ENCODE measurements around the gene ELMOD3. TPM values are rescaled to one million over a fixed set of nuclear protein-coding genes. Genes with fewer than 3 reads are reported as not detected.

Gene ELMOD3
- polyA plus RNA-seq, 2 of the 4 experiments (the other 2 are of a cell fraction), result 17.8 to 29.9 TPM

DNA sequence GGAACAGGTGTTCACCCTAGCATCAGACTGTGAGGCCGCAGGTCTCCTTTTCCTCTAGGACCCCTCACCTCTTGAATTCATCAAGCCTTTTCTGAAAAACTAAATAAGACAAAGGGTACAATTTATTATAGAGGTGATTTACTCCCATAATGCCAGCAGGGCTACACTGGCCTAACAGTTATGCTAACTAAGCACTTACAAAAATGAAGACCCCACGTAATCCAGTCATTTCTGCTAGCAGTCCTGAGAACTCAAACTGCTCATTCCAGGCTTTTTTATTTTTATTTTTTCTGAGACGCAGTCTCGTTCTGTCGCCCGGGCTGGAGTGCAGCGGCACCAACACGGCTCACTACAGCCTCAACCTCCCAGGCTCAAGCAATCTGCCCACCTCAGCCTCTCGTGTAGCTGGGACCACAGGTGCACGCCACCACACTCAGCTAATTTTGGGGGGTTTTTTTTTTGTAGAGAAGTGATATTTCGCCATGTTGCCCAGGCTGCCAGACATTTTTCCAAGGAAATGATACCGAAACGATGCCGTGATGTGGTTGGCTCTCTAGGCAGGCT is 41.4 kb downstream of the ELMOD3 start:
- Histone ChIP-seq H3K27ac (no peak overlapping the region), H3K4me2 (no peak overlapping the region), H3K4me1 (peaks cover 6% of the 10 kb centered on the region; the same call in 2 of the 3 replicates), H3K9me3 (no peaks in the 10 kb centered on the region), H3K4me3 (no peak overlapping the region)
- ChIA-PET POLR2A (no interaction called here), CTCF (interaction anchor here (0.6 to 2.2 kb wide), 3 partner anchors 23 to 156 kb away, joined by 3 to 7 read pairs (median 5); no protein-coding TSS in a partner anchor)
- ATAC-seq (no peak), FAIRE-seq (no peak), DNase-seq (ENCODE audit: low read depth in 1 of 2, low spot score in 1 of 2) (no peak)
- TF ChIP-seq ZNF302 (CRISPR knock-in tag; IDR thresholded peaks at IDR 0.05) (no peak), CHD4 (IDR thresholded peaks at IDR 0.05; ENCODE audit: borderline replicate concordance) (no peak), TFCP2L1 (CRISPR knock-in tag; IDR thresholded peaks at IDR 0.05) (no peak), HOXA7 (CRISPR knock-in tag; IDR thresholded peaks at IDR 0.05) (no peak), MYC (IDR thresholded peaks at IDR 0.05; ENCODE audit: borderline replicate concordance, low read length) (no peak), EHF (CRISPR knock-in tag; IDR thresholded peaks at IDR 0.05) (no peak), CEBPB (IDR thresholded peaks at IDR 0.05) (no peak), MAFK (IDR thresholded peaks at IDR 0.05; ENCODE audit: partially characterized antibody) (no peak), KDM1A (IDR thresholded peaks at IDR 0.05; ENCODE audit: low read depth) (no peak)
- TF ChIP-seq, protein P1, sequence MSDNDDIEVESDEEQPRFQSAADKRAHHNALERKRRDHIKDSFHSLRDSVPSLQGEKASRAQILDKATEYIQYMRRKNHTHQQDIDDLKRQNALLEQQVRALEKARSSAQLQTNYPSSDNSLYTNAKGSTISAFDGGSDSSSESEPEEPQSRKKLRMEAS (IDR thresholded peaks at IDR 0.05), result no peak
- TF ChIP-seq, protein P2, sequence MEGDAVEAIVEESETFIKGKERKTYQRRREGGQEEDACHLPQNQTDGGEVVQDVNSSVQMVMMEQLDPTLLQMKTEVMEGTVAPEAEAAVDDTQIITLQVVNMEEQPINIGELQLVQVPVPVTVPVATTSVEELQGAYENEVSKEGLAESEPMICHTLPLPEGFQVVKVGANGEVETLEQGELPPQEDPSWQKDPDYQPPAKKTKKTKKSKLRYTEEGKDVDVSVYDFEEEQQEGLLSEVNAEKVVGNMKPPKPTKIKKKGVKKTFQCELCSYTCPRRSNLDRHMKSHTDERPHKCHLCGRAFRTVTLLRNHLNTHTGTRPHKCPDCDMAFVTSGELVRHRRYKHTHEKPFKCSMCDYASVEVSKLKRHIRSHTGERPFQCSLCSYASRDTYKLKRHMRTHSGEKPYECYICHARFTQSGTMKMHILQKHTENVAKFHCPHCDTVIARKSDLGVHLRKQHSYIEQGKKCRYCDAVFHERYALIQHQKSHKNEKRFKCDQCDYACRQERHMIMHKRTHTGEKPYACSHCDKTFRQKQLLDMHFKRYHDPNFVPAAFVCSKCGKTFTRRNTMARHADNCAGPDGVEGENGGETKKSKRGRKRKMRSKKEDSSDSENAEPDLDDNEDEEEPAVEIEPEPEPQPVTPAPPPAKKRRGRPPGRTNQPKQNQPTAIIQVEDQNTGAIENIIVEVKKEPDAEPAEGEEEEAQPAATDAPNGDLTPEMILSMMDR (IDR thresholded peaks at IDR 0.05), result no peak
- 91% methylated on average over 14 of the region's 14 CpGs for WGBS (ENCODE audit: missing lambda C conversion rate)

DNA sequence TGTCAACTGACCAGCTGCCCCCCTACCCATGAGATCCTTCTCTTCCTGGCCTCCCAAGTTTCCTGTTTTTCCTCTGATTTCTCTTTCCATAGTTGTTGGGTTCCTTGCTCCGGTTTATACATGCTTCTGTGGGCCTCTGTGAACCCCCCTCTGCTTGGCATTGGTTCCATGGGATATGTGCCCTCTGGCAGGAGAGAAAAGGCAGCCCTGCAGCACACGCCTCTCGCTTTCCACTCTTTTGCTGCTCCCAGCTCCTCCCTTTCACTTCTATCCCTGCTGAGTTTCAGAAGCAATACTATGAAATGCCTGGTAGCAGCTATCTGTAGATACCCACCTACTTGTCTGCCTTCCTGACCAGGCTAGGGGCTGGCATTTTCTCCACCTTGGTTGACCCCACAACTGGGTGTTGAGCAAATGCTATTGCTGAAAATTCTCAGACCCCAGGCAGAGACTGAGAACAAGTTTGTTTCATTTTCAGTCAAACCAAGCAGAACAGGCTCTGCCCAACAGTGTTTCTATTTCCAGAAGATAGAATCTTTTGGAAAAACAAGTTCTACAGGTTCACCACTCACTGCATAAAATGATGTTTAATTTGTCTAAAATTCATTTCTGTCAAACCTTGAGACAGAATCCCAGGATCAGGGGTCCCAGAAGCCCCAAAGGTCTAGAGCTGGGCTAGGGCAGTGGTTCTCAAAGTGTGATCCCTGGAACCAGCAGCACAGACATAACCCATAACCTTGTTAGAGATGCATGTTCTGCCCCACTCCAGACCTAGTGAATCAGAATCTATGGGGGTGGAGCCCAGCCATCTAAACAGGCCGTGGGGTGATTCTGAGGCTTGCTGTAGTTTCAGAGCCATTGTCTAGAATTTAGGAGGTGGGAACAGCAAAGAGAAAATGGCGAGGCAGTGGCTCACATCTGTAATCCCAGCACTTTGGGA is 42.2 kb downstream of the ELMOD3 start:
- H3K4me1 ChIP-seq, result peaks cover 6% of the 10 kb centered on the region; the same call in 2 of the 3 replicates
- CTCF ChIA-PET, result interaction anchor here (0.6 to 2.2 kb wide), 3 partner anchors 22 to 155 kb away, joined by 3 to 7 read pairs (median 5); no protein-coding TSS in a partner anchor

More for the DNA sequence above, 42.2 kb downstream of the ELMOD3 start:
- FAIRE-seq (no peak), ATAC-seq (no peak), DNase-seq (ENCODE audit: low read depth in 1 of 2, low spot score in 1 of 2) (no peak)
- POLR2A ChIA-PET, result no interaction called here
- TF ChIP-seq BHLHE40 (IDR thresholded peaks at IDR 0.05; ENCODE audit: low read depth, low read length) (no peak), JUN (IDR thresholded peaks at IDR 0.05) (no peak), TFCP2L1 (CRISPR knock-in tag; IDR thresholded peaks at IDR 0.05) (no peak), HDAC2 (IDR thresholded peaks at IDR 0.05) (no peak), NPAS2 (CRISPR knock-in tag; IDR thresholded peaks at IDR 0.05; ENCODE audit: borderline replicate concordance) (no peak), TP53 (CRISPR knock-in tag; IDR thresholded peaks at IDR 0.05) (no peak), MYC (IDR thresholded peaks at IDR 0.05; ENCODE audit: borderline replicate concordance, low read length) (no peak), FOSL2 (IDR thresholded peaks at IDR 0.05) (no peak), FOSL2 (CRISPR knock-in tag; IDR thresholded peaks at IDR 0.05) (no peak), RNF2 (IDR thresholded peaks at IDR 0.05; ENCODE audit: borderline replicate concordance, low read depth) (no peak), FOXS1 (CRISPR knock-in tag; IDR thresholded peaks at IDR 0.05) (no peak), EHMT2 (IDR thresholded peaks at IDR 0.05; ENCODE audit: low read depth) (no peak), JUNB (IDR thresholded peaks at IDR 0.05) (no peak)
- TF ChIP-seq, protein P3, sequence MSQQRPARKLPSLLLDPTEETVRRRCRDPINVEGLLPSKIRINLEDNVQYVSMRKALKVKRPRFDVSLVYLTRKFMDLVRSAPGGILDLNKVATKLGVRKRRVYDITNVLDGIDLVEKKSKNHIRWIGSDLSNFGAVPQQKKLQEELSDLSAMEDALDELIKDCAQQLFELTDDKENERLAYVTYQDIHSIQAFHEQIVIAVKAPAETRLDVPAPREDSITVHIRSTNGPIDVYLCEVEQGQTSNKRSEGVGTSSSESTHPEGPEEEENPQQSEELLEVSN (IDR thresholded peaks at IDR 0.05; ENCODE audit: borderline replicate concordance, low read depth), result no peak
- TF ChIP-seq, protein P4, sequence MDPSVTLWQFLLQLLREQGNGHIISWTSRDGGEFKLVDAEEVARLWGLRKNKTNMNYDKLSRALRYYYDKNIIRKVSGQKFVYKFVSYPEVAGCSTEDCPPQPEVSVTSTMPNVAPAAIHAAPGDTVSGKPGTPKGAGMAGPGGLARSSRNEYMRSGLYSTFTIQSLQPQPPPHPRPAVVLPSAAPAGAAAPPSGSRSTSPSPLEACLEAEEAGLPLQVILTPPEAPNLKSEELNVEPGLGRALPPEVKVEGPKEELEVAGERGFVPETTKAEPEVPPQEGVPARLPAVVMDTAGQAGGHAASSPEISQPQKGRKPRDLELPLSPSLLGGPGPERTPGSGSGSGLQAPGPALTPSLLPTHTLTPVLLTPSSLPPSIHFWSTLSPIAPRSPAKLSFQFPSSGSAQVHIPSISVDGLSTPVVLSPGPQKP (IDR thresholded peaks at IDR 0.05; ENCODE audit: low read depth, low read length), result no peak
- WGBS (ENCODE audit: missing lambda C conversion rate), result 86% methylated on average over 5 of the region's 5 CpGs
- Histone ChIP-seq H3K4me2 (no peak overlapping the region), H3K27ac (no peak overlapping the region), H3K4me3 (no peak overlapping the region), H3K9me3 (no peaks in the 10 kb centered on the region)

Measured in A549 (cell line).